ENCODE data around the gene CRTC3. TPM values are rescaled to one million over a fixed set of nuclear protein-coding genes. Genes with fewer than 3 reads are reported as not detected.

CRTC3 gene
- total RNA-seq, 2 experiments from 2014 or later, result 40.6 to 42.7 TPM

GRCh38 chr15:90553248-90553745, 23.6 kb downstream of the CRTC3 start:
- no peaks in the 10 kb centered on the region for H3K9me3 Mint-ChIP-seq
- DNase-seq, result no peak
- no peak overlapping the region for H3K4me3 Mint-ChIP-seq
- CTCF ChIA-PET, result interaction anchor here (0.7 kb wide), 2 partner anchors 27 to 171 kb away, joined by 3 read pairs; no protein-coding TSS in a partner anchor
- peaks cover 8% of the 10 kb centered on the region for H3K36me3 Mint-ChIP-seq (ENCODE audit: low read depth)
- no peak overlapping the region for H3K27ac Mint-ChIP-seq
- no peaks in the 10 kb centered on the region for H3K27me3 Mint-ChIP-seq (ENCODE audit: low read depth)
- intact Hi-C loops (cut with micrococcal nuclease), result no loop called here
- peaks cover 59% of the 10 kb centered on the region for H3K4me1 Mint-ChIP-seq (ENCODE audit: low read depth)

DNA sequence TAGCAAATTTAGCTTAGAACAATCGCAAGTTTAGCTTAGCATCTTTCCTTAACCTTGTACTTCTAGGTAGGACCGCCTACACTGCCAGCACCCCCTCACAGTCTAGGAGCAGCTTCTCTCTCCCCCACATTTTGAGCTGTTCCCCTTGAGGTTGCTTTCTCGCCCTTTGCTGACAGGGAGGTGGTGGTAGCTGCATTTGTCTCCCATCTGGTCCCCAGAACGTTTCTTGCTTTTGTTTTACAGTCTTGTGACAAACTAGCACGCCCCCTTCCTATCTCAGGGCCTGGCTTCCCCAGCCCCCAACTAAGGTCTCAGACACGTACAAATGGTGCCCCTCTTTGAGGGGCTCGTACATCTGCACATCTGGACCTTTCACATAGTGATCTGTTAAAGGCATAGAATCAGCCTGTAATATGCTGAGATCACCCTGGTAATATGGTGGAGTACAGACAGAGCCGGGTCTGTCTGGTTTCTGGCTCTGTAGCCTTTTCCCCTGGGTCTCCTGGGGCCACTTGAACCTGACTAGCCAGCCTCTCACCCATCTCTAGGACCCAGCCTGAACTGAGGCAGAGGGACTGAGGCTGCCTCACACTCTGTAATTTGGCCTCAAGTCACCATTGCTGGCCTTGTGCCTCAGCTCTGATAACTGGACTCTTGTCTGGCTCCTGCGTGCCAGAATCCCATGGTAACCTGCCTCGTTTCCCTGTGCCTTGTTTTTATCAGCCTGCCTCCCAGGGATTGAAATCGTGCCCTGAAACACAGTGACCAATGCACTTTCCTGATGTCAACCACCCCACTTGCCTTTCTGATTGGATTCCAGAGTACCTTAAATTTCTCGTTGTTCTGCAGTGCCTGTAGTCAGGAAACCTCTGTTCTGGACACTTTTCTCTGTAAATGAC, 27.7 kb downstream of the CRTC3 start:
- peak; percentile 29 for DNase-seq
- intact Hi-C loops (cut with micrococcal nuclease), result no loop called here
- peak overlapping the region; percentile 17 for H3K27ac Mint-ChIP-seq
- peaks cover 70% of the 10 kb centered on the region for H3K4me1 Mint-ChIP-seq (ENCODE audit: low read depth)
- no peaks in the 10 kb centered on the region for H3K9me3 Mint-ChIP-seq
- CTCF ChIA-PET, result interaction anchor here (0.6 to 1.1 kb wide), 2 partner anchors 17 to 48 kb away, joined by 4 to 5 read pairs; no protein-coding TSS in a partner anchor
- peak overlapping the region; percentile 26 for H3K4me3 Mint-ChIP-seq
- H3K36me3 Mint-ChIP-seq (ENCODE audit: low read depth), result peaks cover 16% of the 10 kb centered on the region
- no peaks in the 10 kb centered on the region for H3K27me3 Mint-ChIP-seq (ENCODE audit: low read depth)

GRCh38 chr15:90558171-90558573, 28.4 kb downstream of the CRTC3 start:
- peaks cover 19% of the 10 kb centered on the region for H3K36me3 Mint-ChIP-seq (ENCODE audit: low read depth)

GRCh38 chr15:90559119-90559518, 29.4 kb downstream of the CRTC3 start:
- no peaks in the 10 kb centered on the region for H3K9me3 Mint-ChIP-seq
- intact Hi-C loops (cut with micrococcal nuclease), result no loop called here
- H3K36me3 Mint-ChIP-seq (ENCODE audit: low read depth), result peaks cover 19% of the 10 kb centered on the region
- no peak overlapping the region for H3K4me3 Mint-ChIP-seq
- no peaks in the 10 kb centered on the region for H3K27me3 Mint-ChIP-seq (ENCODE audit: low read depth)
- no peak for DNase-seq
- H3K27ac Mint-ChIP-seq, result no peak overlapping the region
- CTCF ChIA-PET, result interaction anchor here (0.6 kb wide), 1 partner anchor 10 kb away, joined by 3 read pairs; no protein-coding TSS in a partner anchor
- H3K4me1 Mint-ChIP-seq (ENCODE audit: low read depth), result peaks cover 75% of the 10 kb centered on the region

More at GRCh38 chr15:90558171-90558573, 28.4 kb downstream of the CRTC3 start:
- no peaks in the 10 kb centered on the region for H3K27me3 Mint-ChIP-seq (ENCODE audit: low read depth)
- intact Hi-C loops (cut with micrococcal nuclease), result no loop called here
- CTCF ChIA-PET, result no interaction called here
- peaks cover 74% of the 10 kb centered on the region for H3K4me1 Mint-ChIP-seq (ENCODE audit: low read depth)
- H3K27ac Mint-ChIP-seq, result no peak overlapping the region
- H3K4me3 Mint-ChIP-seq, result no peak overlapping the region
- no peak for DNase-seq
- no peaks in the 10 kb centered on the region for H3K9me3 Mint-ChIP-seq

- Mint-ChIP-seq H3K27ac (no peak overlapping the region), H3K27me3 (ENCODE audit: low read depth) (no peaks in the 10 kb centered on the region), H3K4me1 (ENCODE audit: low read depth) (peaks cover 84% of the 10 kb centered on the region), H3K9me3 (no peaks in the 10 kb centered on the region), H3K4me3 (no peak overlapping the region), H3K36me3 (ENCODE audit: low read depth) (peaks cover 20% of the 10 kb centered on the region)
- intact Hi-C loops (cut with micrococcal nuclease), result loop anchor here (2.0 to 10.0 kb wide), 2 partner anchors 14 to 124 kb away; no protein-coding TSS in a partner anchor
- DNase-seq, result no peak
- CTCF ChIA-PET, result interaction anchor here (0.5 to 2.3 kb wide), 6 partner anchors 11 to 371 kb away, joined by 3 to 10 read pairs (median 6); no protein-coding TSS in a partner anchor
Measured at GRCh38 chr15:90560229-90560776, 30.6 kb downstream of the CRTC3 start.

DNA sequence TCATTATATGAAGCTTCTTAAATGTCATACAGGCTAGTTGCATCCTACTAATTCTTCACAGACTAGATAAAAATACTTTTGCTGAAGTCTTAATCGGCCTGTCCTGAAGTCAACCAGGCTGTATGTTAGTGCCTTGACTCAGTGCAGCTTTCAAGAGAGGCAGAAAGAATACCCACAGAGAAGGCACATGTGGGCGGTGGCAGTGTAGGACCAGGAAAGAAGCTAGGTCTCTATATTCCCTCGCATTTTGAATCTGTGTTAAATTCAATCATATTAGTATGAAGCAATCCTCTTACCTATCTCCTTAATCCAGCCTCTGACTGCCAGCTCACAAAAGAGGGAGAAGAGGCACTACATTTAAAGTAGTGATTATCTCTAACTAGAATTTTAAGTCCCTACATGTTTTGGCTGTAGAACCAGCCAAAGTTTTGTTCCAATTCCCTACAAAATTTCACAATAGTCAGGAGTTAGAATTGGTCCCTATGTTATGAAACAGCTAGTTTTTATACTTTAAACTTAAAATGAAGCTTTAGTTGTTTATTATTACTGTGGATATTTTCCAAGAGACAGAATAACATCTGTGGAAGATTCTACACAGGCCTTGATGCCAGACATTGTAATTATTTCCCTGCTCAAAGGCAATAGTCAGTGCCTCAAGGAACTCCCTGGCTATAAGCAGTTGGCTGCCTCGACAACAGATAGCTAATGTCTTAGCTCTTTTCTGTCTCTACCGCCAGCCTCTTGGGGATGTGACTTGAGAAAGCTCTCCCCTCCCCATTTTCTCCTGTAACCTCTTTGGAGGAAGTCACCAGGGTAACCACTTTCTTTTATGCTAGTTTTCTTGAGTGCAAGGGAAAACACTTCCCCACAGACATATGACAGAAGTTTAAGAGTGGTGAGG, 31.9 kb downstream of the CRTC3 start:
- Mint-ChIP-seq H3K4me1 (ENCODE audit: low read depth) (peaks cover 91% of the 10 kb centered on the region), H3K27me3 (ENCODE audit: low read depth) (no peaks in the 10 kb centered on the region)

GRCh38 chr15:90562669-90563068, 32.9 kb downstream of the CRTC3 start:
- DNase-seq, result no peak
- CTCF ChIA-PET, result interaction anchor here (0.6 kb wide), 1 partner anchor 71 kb away, joined by 4 read pairs; no protein-coding TSS in a partner anchor
- Mint-ChIP-seq H3K9me3 (no peaks in the 10 kb centered on the region), H3K4me1 (ENCODE audit: low read depth) (peaks cover 92% of the 10 kb centered on the region), H3K27ac (peak overlapping the region; percentile 87), H3K36me3 (ENCODE audit: low read depth) (peaks cover 23% of the 10 kb centered on the region), H3K27me3 (ENCODE audit: low read depth) (no peaks in the 10 kb centered on the region), H3K4me3 (no peak overlapping the region)
- intact Hi-C loops (cut with micrococcal nuclease), result loop anchor here (10.0 kb wide), 1 partner anchor 122 kb away; no protein-coding TSS in a partner anchor

More for the DNA sequence above, 31.9 kb downstream of the CRTC3 start:
- DNase-seq, result peak; percentile 61
- Mint-ChIP-seq H3K36me3 (ENCODE audit: low read depth) (peaks cover 23% of the 10 kb centered on the region), H3K27ac (peak overlapping the region; percentile 87), H3K4me3 (no peak overlapping the region), H3K9me3 (no peaks in the 10 kb centered on the region)
- intact Hi-C loops (cut with micrococcal nuclease), result loop anchor here (2.0 to 10.0 kb wide), 2 partner anchors 15 to 123 kb away; no protein-coding TSS in a partner anchor
- CTCF ChIA-PET, result interaction anchor here (0.5 to 2.3 kb wide), 12 partner anchors 9 to 370 kb away, joined by 3 to 10 read pairs (median 4); no protein-coding TSS in a partner anchor

DNA sequence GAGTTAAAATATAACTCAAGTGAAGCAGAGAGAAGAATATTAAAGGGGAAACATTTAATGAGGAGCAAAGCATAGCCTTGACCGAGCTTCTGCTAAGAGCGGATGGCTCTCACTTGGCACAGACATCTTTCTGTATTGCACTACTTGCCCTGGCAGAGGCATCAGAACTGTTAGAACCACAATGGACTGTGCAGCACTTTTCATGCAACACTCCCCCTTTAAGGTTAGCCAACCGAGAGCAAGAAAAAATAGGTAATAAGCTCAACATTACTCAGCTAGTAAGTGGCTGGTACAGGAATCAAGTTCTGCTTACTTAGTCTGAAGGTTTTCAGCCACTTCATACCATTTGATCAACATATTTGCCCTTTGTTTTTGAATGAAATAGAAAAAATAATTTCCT, 33.7 kb downstream of the CRTC3 start:
- Mint-ChIP-seq H3K4me1 (ENCODE audit: low read depth) (peaks cover 91% of the 10 kb centered on the region), H3K4me3 (no peak overlapping the region), H3K9me3 (no peaks in the 10 kb centered on the region), H3K27ac (peak overlapping the region; percentile 84), H3K27me3 (ENCODE audit: low read depth) (no peaks in the 10 kb centered on the region), H3K36me3 (ENCODE audit: low read depth) (peaks cover 28% of the 10 kb centered on the region)
- intact Hi-C loops (cut with micrococcal nuclease), result loop anchor here (10.0 kb wide), 1 partner anchor 121 kb away; no protein-coding TSS in a partner anchor
- CTCF ChIA-PET, result interaction anchor here (1.3 kb wide), 1 partner anchor 56 kb away, joined by 4 read pairs; no protein-coding TSS in a partner anchor
- DNase-seq, result no peak

- H3K27ac Mint-ChIP-seq, result peak overlapping the region; percentile 84
- no peak overlapping the region for H3K4me3 Mint-ChIP-seq
- no peaks in the 10 kb centered on the region for H3K27me3 Mint-ChIP-seq (ENCODE audit: low read depth)
- peaks cover 30% of the 10 kb centered on the region for H3K36me3 Mint-ChIP-seq (ENCODE audit: low read depth)
- H3K9me3 Mint-ChIP-seq, result no peaks in the 10 kb centered on the region
- intact Hi-C loops (cut with micrococcal nuclease), result loop anchor here (1.0 to 10.0 kb wide), 4 partner anchors 10 to 121 kb away; no protein-coding TSS in a partner anchor
- DNase-seq, result no peak
- CTCF ChIA-PET, result interaction anchor here (1.0 to 1.4 kb wide), 3 partner anchors 9 to 55 kb away, joined by 3 to 4 read pairs (median 4); no protein-coding TSS in a partner anchor
- H3K4me1 Mint-ChIP-seq (ENCODE audit: low read depth), result peaks cover 91% of the 10 kb centered on the region
Measured at GRCh38 chr15:90564051-90564450, 34.3 kb downstream of the CRTC3 start.

DNA sequence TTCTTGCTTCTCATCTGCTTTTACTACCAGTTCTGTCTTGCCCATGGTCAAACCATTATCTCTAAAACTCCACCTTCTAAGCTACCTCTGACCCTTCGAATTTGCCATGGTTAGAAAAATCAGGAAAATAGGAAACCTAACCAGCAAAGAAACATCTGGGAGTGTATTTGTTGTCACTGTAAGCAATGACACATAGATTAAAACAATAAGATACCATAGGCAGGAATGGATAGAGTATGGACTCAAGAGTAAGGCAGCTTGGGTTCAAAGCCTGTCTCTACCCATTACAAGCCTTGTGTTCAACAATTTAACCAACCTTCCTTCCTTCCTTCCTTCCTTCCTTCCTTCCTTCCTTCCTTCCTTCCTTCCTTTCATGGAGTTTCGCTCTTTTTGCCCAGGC, 34.9 kb downstream of the CRTC3 start:
- CTCF ChIA-PET, result interaction anchor here (1.0 to 1.4 kb wide), 3 partner anchors 8 to 55 kb away, joined by 3 to 4 read pairs (median 4); no protein-coding TSS in a partner anchor
- peak overlapping the region; percentile 84 for H3K27ac Mint-ChIP-seq
- H3K9me3 Mint-ChIP-seq, result no peaks in the 10 kb centered on the region
- H3K36me3 Mint-ChIP-seq (ENCODE audit: low read depth), result peaks cover 26% of the 10 kb centered on the region
- H3K27me3 Mint-ChIP-seq (ENCODE audit: low read depth), result no peaks in the 10 kb centered on the region
- H3K4me1 Mint-ChIP-seq (ENCODE audit: low read depth), result peaks cover 90% of the 10 kb centered on the region
- intact Hi-C loops (cut with micrococcal nuclease), result loop anchor here (1.0 to 10.0 kb wide), 4 partner anchors 10 to 120 kb away; no protein-coding TSS in a partner anchor
- no peak for DNase-seq
- peak overlapping the region; percentile 5 for H3K4me3 Mint-ChIP-seq

- CTCF ChIA-PET, result interaction anchor here (0.7 to 1.1 kb wide), 2 partner anchors 26 to 370 kb away, joined by 3 to 4 read pairs; no protein-coding TSS in a partner anchor
- Mint-ChIP-seq H3K4me1 (ENCODE audit: low read depth) (peaks cover 89% of the 10 kb centered on the region), H3K9me3 (no peaks in the 10 kb centered on the region), H3K36me3 (ENCODE audit: low read depth) (peaks cover 19% of the 10 kb centered on the region), H3K4me3 (peak overlapping the region; percentile 17), H3K27ac (peak overlapping the region; percentile 76), H3K27me3 (ENCODE audit: low read depth) (no peaks in the 10 kb centered on the region)
- DNase-seq, result no peak
- intact Hi-C loops (cut with micrococcal nuclease), result loop anchor here (2.0 to 10.0 kb wide), 2 partner anchors 15 to 119 kb away; no protein-coding TSS in a partner anchor
Measured at GRCh38 chr15:90565866-90566265, 36.1 kb downstream of the CRTC3 start.
